ENCODE measurements around the gene SUGCT.
"Not testable (repeated sequence)": the region's sequence is repeated elsewhere in the genome, so short reads cannot be mapped to it uniquely, and the experiment has no call there.

DNA sequence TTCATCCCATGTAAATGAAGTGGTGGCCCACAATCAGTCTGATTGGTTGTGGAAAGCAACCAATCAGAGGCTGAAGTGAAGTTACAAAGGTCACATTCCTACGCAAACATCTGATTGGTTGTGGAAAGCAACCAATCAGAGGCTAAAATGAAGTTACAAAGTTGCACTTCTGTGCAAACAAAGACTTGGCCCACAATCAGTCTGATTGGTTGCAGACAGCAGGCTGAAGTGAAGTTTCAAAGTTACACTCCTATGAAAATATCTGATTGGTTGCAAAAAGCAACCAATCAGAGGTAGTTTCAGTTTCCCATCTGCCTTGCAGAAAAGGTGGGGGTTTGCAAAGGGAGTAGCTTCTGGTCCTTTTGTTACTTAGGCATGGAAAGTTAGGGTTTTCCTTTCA lies 492.6 kb downstream of the SUGCT start:
- TF ChIP-seq ZNF140 (CRISPR knock-in tag; IDR thresholded peaks at IDR 0.05); SAP30 (IDR thresholded peaks at IDR 0.05; ENCODE audit: borderline replicate concordance, insufficient read depth, low read depth, low read length, poor library complexity, severe bottlenecking); SP1 (CRISPR knock-in tag; IDR thresholded peaks at IDR 0.05); YY1 (IDR thresholded peaks at IDR 0.05; ENCODE audit: borderline replicate concordance in 1 of 3, control insufficient read depth in 1 of 3, extremely low read depth in 1 of 3, insufficient read depth in 3 of 3, insufficient read length in 1 of 3, insufficient replicate concordance in 2 of 3, low read depth in 1 of 3, low read length in 2 of 3); XRCC4 (IDR thresholded peaks at IDR 0.05; ENCODE audit: extremely low read depth, insufficient read depth, insufficient read length); SMAD2 (IDR thresholded peaks at IDR 0.05; ENCODE audit: low read depth, low read length); ESRRA (IDR thresholded peaks at IDR 0.05; ENCODE audit: borderline replicate concordance, low read depth); SMARCA5 (IDR thresholded peaks at IDR 0.05); RCOR1 (IDR thresholded peaks at IDR 0.05; ENCODE audit: borderline replicate concordance in 1 of 2, low read depth in 2 of 2, low read length in 2 of 2); MAFK (IDR thresholded peaks at IDR 0.05; ENCODE audit: low read length); GTF2F1 (IDR thresholded peaks at IDR 0.05; ENCODE audit: low read depth, low read length): not testable (repeated sequence)
- TF ChIP-seq, protein P1, sequence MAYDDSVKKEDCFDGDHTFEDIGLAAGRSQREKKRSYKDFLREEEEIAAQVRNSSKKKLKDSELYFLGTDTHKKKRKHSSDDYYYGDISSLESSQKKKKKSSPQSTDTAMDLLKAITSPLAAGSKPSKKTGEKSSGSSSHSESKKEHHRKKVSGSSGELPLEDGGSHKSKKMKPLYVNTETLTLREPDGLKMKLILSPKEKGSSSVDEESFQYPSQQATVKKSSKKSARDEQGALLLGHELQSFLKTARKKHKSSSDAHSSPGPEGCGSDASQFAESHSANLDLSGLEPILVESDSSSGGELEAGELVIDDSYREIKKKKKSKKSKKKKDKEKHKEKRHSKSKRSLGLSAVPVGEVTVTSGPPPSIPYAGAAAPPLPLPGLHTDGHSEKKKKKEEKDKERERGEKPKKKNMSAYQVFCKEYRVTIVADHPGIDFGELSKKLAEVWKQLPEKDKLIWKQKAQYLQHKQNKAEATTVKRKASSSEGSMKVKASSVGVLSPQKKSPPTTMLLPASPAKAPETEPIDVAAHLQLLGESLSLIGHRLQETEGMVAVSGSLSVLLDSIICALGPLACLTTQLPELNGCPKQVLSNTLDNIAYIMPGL (CRISPR knock-in tag; IDR thresholded peaks at IDR 0.05), result not testable (repeated sequence)
- TF ChIP-seq, protein P2, sequence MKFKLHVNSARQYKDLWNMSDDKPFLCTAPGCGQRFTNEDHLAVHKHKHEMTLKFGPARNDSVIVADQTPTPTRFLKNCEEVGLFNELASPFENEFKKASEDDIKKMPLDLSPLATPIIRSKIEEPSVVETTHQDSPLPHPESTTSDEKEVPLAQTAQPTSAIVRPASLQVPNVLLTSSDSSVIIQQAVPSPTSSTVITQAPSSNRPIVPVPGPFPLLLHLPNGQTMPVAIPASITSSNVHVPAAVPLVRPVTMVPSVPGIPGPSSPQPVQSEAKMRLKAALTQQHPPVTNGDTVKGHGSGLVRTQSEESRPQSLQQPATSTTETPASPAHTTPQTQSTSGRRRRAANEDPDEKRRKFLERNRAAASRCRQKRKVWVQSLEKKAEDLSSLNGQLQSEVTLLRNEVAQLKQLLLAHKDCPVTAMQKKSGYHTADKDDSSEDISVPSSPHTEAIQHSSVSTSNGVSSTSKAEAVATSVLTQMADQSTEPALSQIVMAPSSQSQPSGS (CRISPR knock-in tag; IDR thresholded peaks at IDR 0.05), result not testable (repeated sequence)
- TF ChIP-seq, protein P3, sequence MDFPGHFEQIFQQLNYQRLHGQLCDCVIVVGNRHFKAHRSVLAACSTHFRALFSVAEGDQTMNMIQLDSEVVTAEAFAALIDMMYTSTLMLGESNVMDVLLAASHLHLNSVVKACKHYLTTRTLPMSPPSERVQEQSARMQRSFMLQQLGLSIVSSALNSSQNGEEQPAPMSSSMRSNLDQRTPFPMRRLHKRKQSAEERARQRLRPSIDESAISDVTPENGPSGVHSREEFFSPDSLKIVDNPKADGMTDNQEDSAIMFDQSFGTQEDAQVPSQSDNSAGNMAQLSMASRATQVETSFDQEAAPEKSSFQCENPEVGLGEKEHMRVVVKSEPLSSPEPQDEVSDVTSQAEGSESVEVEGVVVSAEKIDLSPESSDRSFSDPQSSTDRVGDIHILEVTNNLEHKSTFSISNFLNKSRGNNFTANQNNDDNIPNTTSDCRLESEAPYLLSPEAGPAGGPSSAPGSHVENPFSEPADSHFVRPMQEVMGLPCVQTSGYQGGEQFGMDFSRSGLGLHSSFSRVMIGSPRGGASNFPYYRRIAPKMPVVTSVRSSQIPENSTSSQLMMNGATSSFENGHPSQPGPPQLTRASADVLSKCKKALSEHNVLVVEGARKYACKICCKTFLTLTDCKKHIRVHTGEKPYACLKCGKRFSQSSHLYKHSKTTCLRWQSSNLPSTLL (IDR thresholded peaks at IDR 0.05), result not testable (repeated sequence)

All from K562 (cell line).